WERI-Rb-1 (cell line): ENCODE data around the gene CAMSAP1.
A peak's percentile ranks its signal among the peaks of the same experiment; 100 is the strongest.
"Not testable (repeated sequence)": the region's sequence is repeated elsewhere in the genome, so short reads cannot be mapped to it uniquely, and the experiment has no call there.

Source experiments
- DNase-seq: peaks from one replicate; pipeline ENCODE4 v3.0.0-alpha.2; 2020
- H3K27ac ChIP-seq: fragments of 250-450 bp; sonication (Bioruptor Pico); 2 replicates; pipeline ENCODE4 v1.5.1; 2020; ENCODE audit warnings: mild to moderate bottlenecking, moderate library complexity
- H3K27me3 ChIP-seq: fragments of 250-450 bp; sonication (Bioruptor Pico); 2 replicates; pipeline ENCODE4 v1.5.1; 2021; ENCODE audit warnings: mild to moderate bottlenecking, low read depth, moderate library complexity; ENCODE audit not compliant: insufficient read depth, severe bottlenecking
- H3K36me3 ChIP-seq: fragments of 250-450 bp; sonication (Bioruptor Pico); 2 replicates; pipeline ENCODE4 v1.5.1; 2020; ENCODE audit warnings: mild to moderate bottlenecking, moderate library complexity
- H3K4me3 ChIP-seq: 2 replicates; pipeline ENCODE4 v1.5.1; 2011; ENCODE audit warnings: low read depth, mild to moderate bottlenecking, control low read depth, low read length
- H3K9me3 ChIP-seq: fragments of 250-450 bp; sonication (Bioruptor Pico); 2 replicates; pipeline ENCODE4 v1.5.1; 2021; ENCODE audit warnings: mild to moderate bottlenecking, moderate library complexity; ENCODE audit not compliant: severe bottlenecking
- CTCF ChIP-seq: IDR thresholded peaks from 2 replicates; pipeline ENCODE4 v1.5.1; 2011; ENCODE audit warnings: low read depth, mild to moderate bottlenecking, control low read depth, inconsistent platforms, low read length

Gene CAMSAP1

DNA sequence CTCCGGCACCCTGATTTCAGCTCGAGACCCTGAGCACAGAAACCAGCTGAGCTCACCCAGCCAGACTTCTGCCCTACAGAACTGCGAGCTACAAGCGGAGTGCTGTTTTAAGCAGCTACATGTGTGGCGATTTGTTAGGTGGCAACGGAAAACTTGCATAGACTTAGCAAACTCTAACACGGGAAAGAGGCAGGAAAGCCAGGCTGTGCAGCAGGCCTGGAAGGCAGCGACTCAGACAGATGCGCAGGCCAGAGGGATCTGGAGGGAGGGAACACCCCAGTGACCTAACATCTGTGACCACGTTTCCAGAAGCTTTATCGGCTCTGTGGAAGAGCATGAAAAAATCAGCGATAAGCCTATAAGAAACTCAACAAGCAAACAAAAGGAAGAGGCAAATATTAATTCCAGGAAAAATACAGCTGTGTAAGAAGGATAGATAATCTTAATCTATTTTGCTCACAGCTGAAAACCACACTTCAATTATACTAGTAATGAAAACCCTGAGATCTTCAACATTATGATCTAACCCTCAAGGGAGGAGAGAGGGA, 42.9 kb upstream of the CAMSAP1 start:
- Histone ChIP-seq H3K36me3 (peaks cover 89% of the 10 kb centered on the region), H3K9me3 (no peaks in the 10 kb centered on the region), H3K27me3 (no peaks in the 10 kb centered on the region), H3K27ac (peak overlapping the region; percentile 87), H3K4me3 (no peak overlapping the region)
- DNase-seq, result no peak
- TF ChIP-seq CTCF, result no peak

GRCh38 chr9:135949501-135950134, 42.3 kb upstream of the CAMSAP1 start:
- DNase-seq, result no peak
- TF ChIP-seq CTCF, result no peak
- H3K4me3 ChIP-seq, result no peak overlapping the region
- H3K27ac ChIP-seq, result peak overlapping the region; percentile 4; the same call in 1 of the 2 replicates
- H3K36me3 ChIP-seq, result peaks cover 91% of the 10 kb centered on the region
- no peaks in the 10 kb centered on the region for H3K27me3 ChIP-seq
- no peaks in the 10 kb centered on the region for H3K9me3 ChIP-seq

- Histone ChIP-seq H3K27ac (no peak overlapping the region), H3K27me3 (no peaks in the 10 kb centered on the region), H3K36me3 (peaks cover 92% of the 10 kb centered on the region), H3K4me3 (no peak overlapping the region), H3K9me3 (no peaks in the 10 kb centered on the region)
- DNase-seq, result no peak
- no peak for TF ChIP-seq CTCF
Measured at GRCh38 chr9:135948968-135949367, 41.6 kb upstream of the CAMSAP1 start.

DNA sequence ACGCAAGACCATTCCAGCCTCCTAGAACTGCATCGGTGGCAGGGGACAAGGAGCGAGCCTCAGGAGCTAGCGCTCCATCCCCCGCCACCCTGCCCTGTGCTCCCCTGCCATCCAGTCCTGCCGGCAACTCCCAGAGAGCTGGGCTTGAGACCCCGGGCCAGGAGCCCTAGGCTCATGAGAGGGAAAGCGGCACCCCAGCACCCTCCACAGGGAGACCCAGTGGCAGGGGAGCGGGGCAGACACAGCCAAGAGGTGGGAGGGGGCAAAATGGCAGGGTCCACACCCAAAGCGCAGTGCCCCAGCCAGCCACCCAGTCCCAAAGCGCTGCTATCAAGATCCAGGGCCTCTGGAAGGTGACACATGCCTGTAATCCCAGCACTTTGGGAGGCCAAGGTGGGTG, 41.1 kb upstream of the CAMSAP1 start:
- TF ChIP-seq CTCF, result no peak
- Histone ChIP-seq H3K9me3 (no peaks in the 10 kb centered on the region), H3K27ac (no peak overlapping the region), H3K4me3 (no peak overlapping the region), H3K27me3 (no peaks in the 10 kb centered on the region), H3K36me3 (peaks cover 94% of the 10 kb centered on the region)
- DNase-seq, result no peak

- no peak for DNase-seq
- no peak for TF ChIP-seq CTCF
- no peak overlapping the region for H3K27ac ChIP-seq
- H3K9me3 ChIP-seq, result no peaks in the 10 kb centered on the region
- H3K27me3 ChIP-seq, result no peaks in the 10 kb centered on the region
- H3K4me3 ChIP-seq, result no peak overlapping the region
- peaks cover 93% of the 10 kb centered on the region for H3K36me3 ChIP-seq
Measured at GRCh38 chr9:135947582-135947981, 40.2 kb upstream of the CAMSAP1 start.

DNA sequence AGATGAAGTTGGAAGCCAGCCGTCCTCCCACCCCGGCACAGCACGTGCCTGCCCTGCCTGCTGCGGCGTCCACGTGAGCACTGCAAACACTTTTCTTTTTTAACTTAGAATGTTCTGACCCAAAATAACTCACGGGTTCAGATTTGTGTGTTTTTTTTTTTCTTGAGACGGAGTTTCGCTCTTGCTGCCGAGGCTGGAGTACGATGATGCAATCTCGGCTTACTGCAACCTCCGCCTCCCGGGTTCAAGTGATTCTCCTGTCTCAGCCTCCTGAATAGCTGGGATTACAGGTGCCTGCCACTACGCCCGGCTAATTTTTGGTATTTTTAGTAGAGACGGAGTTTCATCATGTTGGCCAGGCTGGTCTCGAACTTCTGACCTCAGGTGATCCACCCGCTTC, 39.8 kb upstream of the CAMSAP1 start:
- not testable (repeated sequence) for H3K9me3 ChIP-seq, H3K27ac ChIP-seq, H3K27me3 ChIP-seq, H3K4me3 ChIP-seq, DNase-seq
- H3K36me3 ChIP-seq, result peaks cover 89% of the 10 kb centered on the region
